ENCODE data around the gene FITM1. TPM values are rescaled to one million over a fixed set of nuclear protein-coding genes. Genes with fewer than 3 reads are reported as not detected.

The FITM1 gene
- total RNA-seq, 1 donor from 2014 or later, result 0.81 TPM

GRCh38 chr14:24160850-24161804, 30.7 kb downstream of the FITM1 start, which contains the start of gene IRF9:
TSS of gene IRF9 (plus strand) at chr14:24161265. CDS start at chr14:24162145, 880 bp downstream.
- DNase-seq (ENCODE audit: low spot score), result peak; percentile 98

DNA sequence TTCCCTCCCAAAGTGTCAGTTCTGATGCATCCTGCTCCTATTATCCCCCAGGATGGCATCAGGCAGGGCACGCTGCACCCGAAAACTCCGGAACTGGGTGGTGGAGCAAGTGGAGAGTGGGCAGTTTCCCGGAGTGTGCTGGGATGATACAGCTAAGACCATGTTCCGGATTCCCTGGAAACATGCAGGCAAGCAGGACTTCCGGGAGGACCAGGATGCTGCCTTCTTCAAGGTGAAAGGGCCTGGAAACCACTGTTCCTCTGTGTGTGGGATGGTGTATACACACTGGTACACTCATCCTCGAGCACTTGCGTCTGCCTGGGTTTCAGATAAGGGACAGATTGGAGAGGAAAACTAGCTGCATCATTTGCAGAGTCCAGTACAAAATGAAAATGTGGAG, 31.6 kb downstream of the FITM1 start:
- no peak for DNase-seq (ENCODE audit: low spot score)

DNA sequence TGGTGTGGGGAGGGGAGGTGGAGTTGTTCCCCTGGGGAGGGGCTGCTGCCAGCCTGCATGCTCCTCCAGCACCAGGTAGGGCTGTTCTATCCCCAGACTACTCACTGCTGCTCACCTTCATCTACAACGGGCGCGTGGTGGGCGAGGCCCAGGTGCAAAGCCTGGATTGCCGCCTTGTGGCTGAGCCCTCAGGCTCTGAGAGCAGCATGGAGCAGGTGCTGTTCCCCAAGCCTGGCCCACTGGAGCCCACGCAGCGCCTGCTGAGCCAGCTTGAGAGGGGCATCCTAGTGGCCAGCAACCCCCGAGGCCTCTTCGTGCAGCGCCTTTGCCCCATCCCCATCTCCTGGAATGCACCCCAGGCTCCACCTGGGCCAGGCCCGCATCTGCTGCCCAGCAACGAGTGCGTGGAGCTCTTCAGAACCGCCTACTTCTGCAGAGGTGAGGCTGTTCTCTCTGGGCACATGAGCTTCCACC, 34.1 kb downstream of the FITM1 start:
- DNase-seq (ENCODE audit: low spot score), result no peak

- no peak for DNase-seq (ENCODE audit: low spot score)
Observed at GRCh38 chr14:24165785-24166184, 35.3 kb downstream of the FITM1 start.

DNA sequence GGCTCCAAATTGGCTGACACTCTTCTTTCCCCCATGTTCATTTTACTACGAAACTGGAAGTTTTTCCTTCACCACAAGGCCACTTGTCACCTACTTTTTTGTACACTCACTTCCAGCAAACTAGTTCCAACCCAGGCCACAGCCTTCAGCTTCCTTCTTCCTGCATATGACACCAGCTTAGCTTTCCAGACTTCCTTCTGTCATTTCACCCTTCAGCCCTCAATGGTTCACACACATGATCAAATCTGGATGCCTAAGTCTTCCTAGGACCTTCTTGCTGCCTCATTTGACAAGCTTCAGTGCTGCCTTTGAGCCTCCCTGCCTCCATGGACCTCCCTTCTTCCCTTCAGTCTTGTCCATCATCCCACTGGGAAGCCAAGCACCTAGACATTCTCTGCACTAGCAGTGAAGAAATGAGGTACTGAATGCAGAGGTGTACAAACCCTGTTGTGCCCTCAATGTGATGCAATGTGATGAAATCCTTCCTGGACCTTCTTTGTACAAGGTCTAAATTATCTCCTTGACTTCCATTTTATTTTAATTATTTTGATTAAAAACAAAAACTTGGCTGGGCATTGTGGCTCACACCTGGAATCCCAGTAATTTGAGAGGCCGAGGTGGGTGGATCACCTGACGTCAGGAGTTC, 37.1 kb downstream of the FITM1 start:
- DNase-seq (ENCODE audit: low spot score), result no peak

DNA sequence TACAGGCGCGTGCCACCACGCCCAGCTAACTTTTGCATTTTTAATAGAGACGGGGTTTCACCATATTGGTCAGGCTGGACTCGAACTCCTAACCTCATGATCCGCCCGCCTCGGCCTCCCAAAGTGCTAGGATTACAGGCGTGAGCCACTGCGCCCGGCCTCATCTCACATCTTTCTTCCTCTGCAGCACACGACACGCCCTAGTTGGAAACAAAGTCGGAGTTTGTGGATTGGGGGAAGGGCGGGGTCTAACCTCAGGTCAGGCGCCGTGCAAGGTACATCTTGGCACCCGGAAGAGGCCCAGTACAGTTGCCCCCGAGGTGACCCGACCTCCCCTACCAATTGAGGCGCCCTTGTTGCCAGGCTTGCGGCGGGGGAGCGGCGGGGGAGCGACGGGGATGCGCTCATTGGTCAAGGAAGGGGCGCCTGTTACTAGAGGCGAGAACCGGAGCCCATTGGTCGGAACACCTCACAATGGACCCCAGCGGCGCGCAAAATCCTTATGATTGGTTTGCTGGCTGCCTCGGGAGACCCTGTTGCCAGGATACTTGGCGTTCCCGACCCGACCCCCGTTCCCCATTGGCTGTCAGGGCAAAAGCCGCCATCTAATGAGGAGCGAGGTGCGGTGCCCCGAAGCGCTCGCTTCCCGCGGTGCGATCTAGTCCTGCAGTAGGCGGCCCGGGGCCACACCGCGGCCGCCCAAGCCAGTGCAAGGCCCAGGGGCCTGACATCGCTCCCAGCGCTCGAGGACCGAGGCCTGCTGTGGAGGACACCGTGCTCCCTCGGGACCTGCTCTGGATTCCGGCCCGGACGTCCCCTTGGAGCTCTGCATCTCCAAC, 41.2 kb downstream of the FITM1 start, which contains the start of gene REC8:
REC8 (plus strand) TSS at position 659 of the 839 bp plus-strand sequence. CDS start 473 bp downstream, outside the sequence.
- DNase-seq (ENCODE audit: low spot score), result peak; percentile 96

DNA sequence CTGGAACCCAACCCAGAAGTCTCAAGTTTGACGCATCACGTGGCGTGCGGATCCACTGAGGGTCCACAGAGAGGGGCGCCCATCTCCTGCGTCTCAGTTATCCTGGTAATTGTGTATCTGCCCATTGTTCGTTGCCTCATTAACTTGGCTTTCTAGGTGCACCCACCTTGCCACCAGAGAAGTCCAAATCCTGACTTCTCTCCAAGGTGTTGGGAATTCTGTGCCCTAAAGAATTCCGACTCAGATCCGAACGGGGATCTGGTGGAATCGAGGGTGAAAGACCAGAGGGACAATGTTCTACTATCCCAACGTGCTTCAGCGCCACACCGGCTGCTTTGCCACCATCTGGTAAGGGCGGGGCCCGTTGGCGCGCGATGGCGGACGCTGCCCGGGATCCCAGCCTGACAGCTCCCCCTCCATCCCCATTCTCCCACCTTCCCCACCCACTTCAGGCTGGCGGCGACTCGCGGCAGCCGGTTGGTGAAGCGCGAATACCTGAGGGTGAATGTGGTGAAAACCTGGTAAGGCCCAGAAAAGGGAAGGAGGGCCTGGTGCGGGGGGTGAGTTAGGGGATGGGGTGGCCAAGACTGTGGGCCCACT, 41.9 kb downstream of the FITM1 start:
- no peak for DNase-seq (ENCODE audit: low spot score)

GRCh38 chr14:24172871-24173281, 42.4 kb downstream of the FITM1 start:
- no peak for DNase-seq (ENCODE audit: low spot score)

DNA sequence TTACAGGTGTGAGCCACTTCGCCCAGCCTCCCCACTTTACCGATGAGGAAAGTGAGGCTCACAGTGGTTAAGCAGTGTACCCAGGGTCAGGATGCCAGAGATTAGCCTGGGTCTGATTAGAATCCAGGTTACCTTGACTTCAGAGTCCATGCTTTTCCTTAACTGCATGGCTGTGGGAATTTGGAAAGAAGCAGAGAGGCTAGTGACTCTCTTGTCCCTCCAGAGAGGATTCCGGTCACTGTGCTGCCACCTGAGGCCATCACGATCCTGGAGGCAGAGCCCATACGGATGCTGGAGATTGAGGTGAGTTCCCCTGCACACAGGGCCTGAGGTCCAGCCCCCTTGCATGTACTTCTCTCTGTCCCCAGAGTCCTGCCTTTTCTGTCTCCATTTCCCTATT, 46.1 kb downstream of the FITM1 start:
- DNase-seq (ENCODE audit: low spot score), result no peak

DNA sequence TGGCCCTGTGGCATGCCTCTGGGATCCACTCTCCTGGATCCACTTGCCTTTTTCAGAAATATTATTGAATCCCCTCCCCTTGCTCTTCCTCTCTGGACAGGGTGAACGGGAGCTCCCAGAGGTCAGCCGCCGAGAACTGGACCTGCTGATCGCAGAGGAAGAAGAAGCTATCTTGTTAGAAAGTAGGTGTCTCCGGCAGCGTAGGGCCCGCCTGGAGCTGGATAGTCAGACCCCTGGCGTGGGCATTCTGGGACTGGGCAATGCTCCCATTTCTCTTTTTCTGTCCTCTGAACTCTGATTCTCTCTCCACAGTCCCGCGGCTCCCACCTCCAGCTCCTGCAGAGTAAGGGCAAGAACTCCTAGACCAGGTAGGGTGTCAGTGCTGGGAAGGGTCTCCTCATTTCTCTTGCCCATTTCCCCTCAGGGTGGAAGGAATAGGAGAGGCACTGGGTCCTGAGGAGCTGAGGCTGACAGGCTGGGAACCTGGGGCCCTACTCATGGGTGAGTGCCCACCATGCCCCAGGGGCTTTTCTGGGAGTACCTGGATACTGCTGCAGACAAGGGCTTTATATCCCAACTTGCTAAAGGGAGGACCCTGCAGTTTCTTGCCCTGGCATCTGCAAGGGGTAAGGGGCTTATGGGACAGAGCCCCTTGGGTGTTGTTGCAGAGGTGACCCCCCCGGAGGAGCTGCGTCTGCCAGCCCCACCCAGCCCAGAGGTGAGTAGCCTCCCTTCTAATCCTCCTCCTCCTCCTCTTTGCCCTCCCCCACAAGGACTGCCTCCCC, 46.8 kb downstream of the FITM1 start:
- DNase-seq (ENCODE audit: low spot score), result no peak

- no peak for DNase-seq (ENCODE audit: low spot score)
Observed at GRCh38 chr14:24177891-24178290, 47.4 kb downstream of the FITM1 start.

GRCh38 chr14:24178399-24179178, 48.1 kb downstream of the FITM1 start:
- no peak for DNase-seq (ENCODE audit: low spot score)

- DNase-seq (ENCODE audit: low spot score), result no peak
Observed at GRCh38 chr14:24179294-24179960, 49.0 kb downstream of the FITM1 start.

DNA sequence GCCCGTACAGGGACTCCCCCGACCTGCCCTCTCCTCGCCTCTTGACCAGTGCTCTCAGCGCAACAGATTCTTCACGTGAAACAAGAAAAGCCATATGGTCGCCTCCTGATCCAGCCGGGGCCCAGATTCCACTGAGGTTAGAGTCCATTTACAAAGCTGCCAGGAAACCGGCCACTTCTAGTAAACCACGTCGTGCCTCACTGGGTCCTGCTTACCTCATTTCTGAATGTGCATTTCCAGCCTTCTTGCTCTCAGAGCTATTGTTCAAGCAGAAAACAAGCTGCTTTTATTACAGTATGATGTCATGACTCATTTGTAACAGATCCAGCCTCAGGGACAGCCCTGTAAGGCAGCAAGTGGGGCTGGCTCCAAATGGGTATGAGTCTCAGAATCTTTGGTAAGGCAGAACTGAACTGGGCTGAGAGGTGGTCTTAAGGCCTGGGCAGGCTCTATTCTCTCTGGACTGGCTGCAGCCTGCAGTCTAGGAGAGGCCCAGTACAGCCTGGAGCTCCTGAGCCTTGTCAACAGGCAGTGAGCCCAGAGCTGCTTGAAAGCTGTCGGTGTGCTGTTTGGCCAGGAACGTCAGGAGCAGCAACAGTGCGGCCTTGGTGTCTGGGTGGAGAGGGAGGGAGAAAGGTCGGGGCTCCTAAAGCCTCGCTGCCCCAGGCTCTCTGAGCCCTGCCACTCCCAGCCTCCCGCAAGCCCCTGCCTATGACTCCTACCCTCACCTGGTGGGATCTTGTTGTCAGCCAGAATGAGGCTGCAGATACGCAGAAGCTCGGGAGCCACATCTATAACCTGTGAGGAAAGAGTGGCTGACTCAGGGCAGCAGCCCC, 49.7 kb downstream of the FITM1 start:
- DNase-seq (ENCODE audit: low spot score), result no peak

- no peak for DNase-seq (ENCODE audit: low spot score)
Observed at GRCh38 chr14:24181371-24182077, 51.1 kb downstream of the FITM1 start.

Data from mucosa of gallbladder (tissue), 1 donor.